Spleen (tissue), 11 donors: ENCODE data around the gene NOP9. TPM values are rescaled to one million over a fixed set of nuclear protein-coding genes. Genes with fewer than 3 reads are reported as not detected.
"Not testable (repeated sequence)": the region's sequence is repeated elsewhere in the genome, so short reads cannot be mapped to it uniquely, and the experiment has no call there.

ENCODE experiments used
- DNase-seq: peaks from one replicate; pipeline ENCODE4 v3.0.0-alpha.2; 2020
- H3K27ac ChIP-seq, 8 donors: fragments of 200-600 bp; sonication (generic) in 7 of 8; 1 replicate in 4 of 8; 2 replicates in 4 of 8; pipeline versions ENCODE4 v1.5.0 to v1.8.0; 2016 to 2021; ENCODE audit warnings: inconsistent platforms in 4 of 8, mild to moderate bottlenecking in 4 of 8, moderate library complexity in 1 of 8
- H3K27me3 ChIP-seq, 7 donors: fragments of 200-600 bp; sonication (generic) in 6 of 7; replicated peaks in 1 of 7; 1 replicate in 4 of 7; 2 replicates in 3 of 7; pipeline versions ENCODE4 v1.5.0 to v1.8.0; 2016 to 2021; ENCODE audit warnings: inconsistent platforms in 3 of 7, mild to moderate bottlenecking in 1 of 7
- H3K36me3 ChIP-seq, 6 donors: fragments of 200-600 bp; sonication (generic) in 5 of 6; 1 replicate in 4 of 6; 2 replicates in 2 of 6; pipeline versions ENCODE4 v1.5.0 to v1.8.0; 2016 to 2021; ENCODE audit warnings: inconsistent platforms in 2 of 6
- H3K4me1 ChIP-seq, 6 donors: fragments of 200-600 bp; sonication (generic) in 5 of 6; 1 replicate in 3 of 6; 2 replicates in 3 of 6; pipeline versions ENCODE4 v1.5.0 to v1.8.0; 2016 to 2021; ENCODE audit warnings: inconsistent platforms in 3 of 6
- H3K4me3 ChIP-seq, 8 donors: fragments of 200-600 bp; sonication (generic) in 7 of 8; 1 replicate in 4 of 8; 2 replicates in 4 of 8; pipeline versions ENCODE4 v1.5.0 to v1.8.0; 2016 to 2021; ENCODE audit warnings: inconsistent platforms in 4 of 8, mild to moderate bottlenecking in 4 of 8, moderate library complexity in 2 of 8
- H3K9me3 ChIP-seq, 8 donors: fragments of 200-600 bp; sonication (generic) in 7 of 8; 1 replicate in 4 of 8; 2 replicates in 4 of 8; pipeline versions ENCODE4 v1.5.0 to v1.8.0; 2016 to 2021; ENCODE audit warnings: inconsistent platforms in 4 of 8
- CTCF ChIP-seq, 11 experiments: fragments of 200-600 bp in 7 of 11; fragments of 450-650 bp in 4 of 11; sonication (generic) in 4 of 11; IDR thresholded peaks in 8 of 11; conservative IDR thresholded peaks in 3 of 11; 1 replicate in 7 of 11; 2 replicates in 4 of 11; pipeline versions ENCODE4 v1.4.0 to v1.8.0; 2016 to 2021; ENCODE audit warnings: antibody characterized with exemption in 11 of 11, inconsistent platforms in 4 of 11, mild to moderate bottlenecking in 1 of 11
- POLR2A ChIP-seq, 3 donors: fragments of 450-650 bp; IDR thresholded peaks; one replicate each; pipeline ENCODE4 v1.5.1; 2017; ENCODE audit warnings: antibody characterized with exemption in 3 of 3, mild to moderate bottlenecking in 1 of 3
- POLR2AphosphoS5 ChIP-seq, 3 donors: sonication (generic); formaldehyde crosslinking; IDR thresholded peaks; one replicate each; pipeline ENCODE4 v1.5.1; 2017; ENCODE audit warnings: antibody characterized with exemption in 3 of 3
- WGBS, 5 donors: extraction: QIAGEN DNeasy Blood & Tissue Kit in 3 of 5; methylation state at CpG; one replicate each; pipeline versions ENCODE4 v1.1.5 to v1.1.7; 2013 to 2018; 5-methylcytosine and 5-hydroxymethylcytosine counted together
- intact Hi-C: fragments of 100-400 bp; cut with DNase I; formaldehyde crosslinking; loops from one replicate; pipeline ENCODE4 v1.15.0; 2023; ENCODE audit warnings: low total_unique reads
- polyA plus RNA-seq, 3 donors: library from polyadenylated mRNA; stranded (reverse); fragments of 200-250 nt; gene quantifications; one replicate each; pipeline ENCODE4 v1.2.1, GENCODE V29; 2013
- total RNA-seq, 7 donors: library from RNA; depleted of rRNA in 3 of 7; stranded (reverse); fragments of >200 nt in 3 of 7; fragmentation: NEBNext Ultra II Directional in 4 of 7; extraction: Animal tissue kit (Norgen Biotek cat#: 25700) in 4 of 7; gene quantifications; one replicate each; pipeline versions ENCODE4 v1.1.0 to v1.2.1, GENCODE V29; 2016 to 2021
- donor health status: healthy with polysubstance abuse.
- donor health status: DM: no; HTN: no; CAD: no; lungs with moderate emphysema.
- donor health status: DM: no; HTN: no; CAD: no.
- donor health status: Bipolar disorder and iron deficiency.
- donor health status: healthy.
- donor health status: DM: no; HTN: no; CAD: no.
- donor health status: DM: yes; HTN: yes; CAD: no.

NOP9 gene
- total and polyA plus RNA-seq, 10 donors, result 4.5 to 26.9 (median 18.9) TPM

- intact Hi-C loops, result no loop called here
- no peak for DNase-seq
- Histone ChIP-seq H3K36me3 (peaks cover 0 to 45% (median 2%) of the 10 kb centered on the region in 6 donors), H3K4me1 (peaks cover 11 to 53% (median 39%) of the 10 kb centered on the region in 6 donors), H3K27me3 (no peaks in the 10 kb centered on the region), H3K27ac (no peak overlapping the region), H3K9me3 (no peaks in the 10 kb centered on the region), H3K4me3 (no peak overlapping the region)
- WGBS, 5 donors, result 54 to 68% (median 57%) methylated on average over 5 of the region's 5 CpGs
- TF ChIP-seq CTCF (IDR thresholded peaks at IDR 0.05 in 8 of 11, conservative IDR thresholded peaks at IDR 0.05 in 3 of 11), result no peak
- TF ChIP-seq POLR2AphosphoS5 (IDR thresholded peaks at IDR 0.05), result no peak
- TF ChIP-seq POLR2A (IDR thresholded peaks at IDR 0.05), result no peak
Observed at GRCh38 chr14:24325041-24325530, 25.4 kb downstream of the NOP9 start.

GRCh38 chr14:24325963-24326362 is 26.3 kb downstream of the NOP9 start:
- H3K4me1 ChIP-seq, result peaks cover 11 to 62% (median 46%) of the 10 kb centered on the region in 6 donors
- TF ChIP-seq CTCF (IDR thresholded peaks at IDR 0.05 in 8 of 11, conservative IDR thresholded peaks at IDR 0.05 in 3 of 11), result no peak
- TF ChIP-seq POLR2AphosphoS5 (IDR thresholded peaks at IDR 0.05), result no peak
- no peak for TF ChIP-seq POLR2A (IDR thresholded peaks at IDR 0.05)
- H3K27me3 ChIP-seq, result no peaks in the 10 kb centered on the region
- no peaks in the 10 kb centered on the region for H3K9me3 ChIP-seq
- WGBS, 5 donors, result 84 to 92% (median 88%) methylated on average over 7 to 9 of the region's 9 CpGs
- H3K4me3 ChIP-seq, result no peak overlapping the region
- H3K36me3 ChIP-seq, result peaks cover 0 to 43% (median 0%) of the 10 kb centered on the region in 6 donors
- H3K27ac ChIP-seq, result no peak overlapping the region
- no peak for DNase-seq
- intact Hi-C loops, result no loop called here

- peak overlapping the region in 7 of 8 donors; percentile 2 to 85 (median 73) for H3K27ac ChIP-seq
Observed at GRCh38 chr14:24327303-24327702, 27.7 kb downstream of the NOP9 start.

GRCh38 chr14:24327914-24328313 is 28.3 kb downstream of the NOP9 start:
- H3K4me3 ChIP-seq, DNase-seq, H3K9me3 ChIP-seq, intact Hi-C loops, H3K27me3 ChIP-seq: not testable (repeated sequence)
- Histone ChIP-seq H3K36me3 (peaks cover 0 to 24% (median 0%) of the 10 kb centered on the region in 6 donors), H3K4me1 (peaks cover 27 to 81% (median 65%) of the 10 kb centered on the region in 6 donors), H3K27ac (peak overlapping the region in 7 of 8 donors; percentile 2 to 85 (median 73))
- WGBS, 5 donors, result 7 to 20% (median 9%) methylated on average over 7 to 9 of the region's 9 CpGs
- peak; percentile 41 to 80 (median 67) for TF ChIP-seq CTCF (IDR thresholded peaks at IDR 0.05 in 8 of 11, conservative IDR thresholded peaks at IDR 0.05 in 3 of 11)
- TF ChIP-seq POLR2AphosphoS5 (IDR thresholded peaks at IDR 0.05), result peak in 2 of 3 donors; percentile 15 to 33

More at GRCh38 chr14:24327303-24327702, 27.7 kb downstream of the NOP9 start:
- peak overlapping the region in 1 of 8 donors; percentile 3 for H3K4me3 ChIP-seq
- H3K4me1 ChIP-seq, result peaks cover 21 to 75% (median 58%) of the 10 kb centered on the region in 6 donors
- peaks cover 0 to 2% (median 0%) of the 10 kb centered on the region in 7 donors for H3K27me3 ChIP-seq
- no peaks in the 10 kb centered on the region for H3K9me3 ChIP-seq
- intact Hi-C loops, result no loop called here
- peaks cover 0 to 30% (median 0%) of the 10 kb centered on the region in 6 donors for H3K36me3 ChIP-seq
- DNase-seq, result no peak
- peak in 1 of 3 donors; percentile 69 for TF ChIP-seq POLR2AphosphoS5 (IDR thresholded peaks at IDR 0.05)
- TF ChIP-seq POLR2A (IDR thresholded peaks at IDR 0.05), result no peak
- 49 to 59% (median 55%) methylated on average over 2 of the region's 2 CpGs for WGBS, 5 donors
